ENCODE data around the gene KIAA0513. TPM values are rescaled to one million over a fixed set of nuclear protein-coding genes. Genes with fewer than 3 reads are reported as not detected.

Gene KIAA0513
- total RNA-seq, 1 experiment from 2014 or later: 0.97 TPM

DNA sequence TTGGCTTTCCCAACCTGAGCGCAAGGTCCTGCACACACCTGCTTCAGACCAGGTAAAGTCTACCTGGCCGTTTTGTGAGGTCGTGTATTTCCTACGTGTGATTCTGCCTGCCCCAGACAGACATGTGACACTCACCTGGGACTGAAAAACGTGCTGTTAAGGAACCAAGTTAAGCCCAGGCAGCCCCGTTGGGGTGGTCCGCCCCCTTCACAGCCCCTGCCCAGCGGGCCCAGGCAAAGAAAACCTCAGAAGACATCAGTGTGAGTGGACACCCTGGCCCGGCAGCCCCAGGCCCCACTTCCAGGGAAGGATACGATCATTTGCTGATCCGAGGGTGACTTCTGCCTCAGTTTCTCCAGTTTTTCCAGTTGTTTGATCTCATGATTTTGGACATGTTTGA is 79.9 kb downstream of the KIAA0513 start:
- H3K9me3 ChIP-seq (ENCODE audit: low read length): no peaks in the 10 kb centered on the region
- H4K20me1 ChIP-seq (ENCODE audit: insufficient read depth, low read depth, low read length): no peaks in the 10 kb centered on the region
- H3K27ac ChIP-seq (ENCODE audit: low read length): no peak overlapping the region
- no peak overlapping the region for H3K9ac ChIP-seq (ENCODE audit: low read length)
- no peak overlapping the region for H2AFZ ChIP-seq (ENCODE audit: low read length)
- peaks cover 7% of the 10 kb centered on the region; the same call in 1 of the 2 replicates for H3K4me1 ChIP-seq (ENCODE audit: low read length)
- no peaks in the 10 kb centered on the region for H3K36me3 ChIP-seq (ENCODE audit: insufficient read depth, low read length)
- H3K4me3 ChIP-seq (ENCODE audit: low read length): no peak overlapping the region
- H3K4me2 ChIP-seq (ENCODE audit: low read depth, low read length, poor library complexity, severe bottlenecking): no peak overlapping the region
- no peaks in the 10 kb centered on the region for H3K79me2 ChIP-seq (ENCODE audit: low read length)
- no peaks in the 10 kb centered on the region for H3K27me3 ChIP-seq (ENCODE audit: low read length)
- H3K9me2 ChIP-seq (replicated peaks; ENCODE audit: insufficient read depth, low read length): no peaks in the 10 kb centered on the region
- DNase-seq: no peak

DNA sequence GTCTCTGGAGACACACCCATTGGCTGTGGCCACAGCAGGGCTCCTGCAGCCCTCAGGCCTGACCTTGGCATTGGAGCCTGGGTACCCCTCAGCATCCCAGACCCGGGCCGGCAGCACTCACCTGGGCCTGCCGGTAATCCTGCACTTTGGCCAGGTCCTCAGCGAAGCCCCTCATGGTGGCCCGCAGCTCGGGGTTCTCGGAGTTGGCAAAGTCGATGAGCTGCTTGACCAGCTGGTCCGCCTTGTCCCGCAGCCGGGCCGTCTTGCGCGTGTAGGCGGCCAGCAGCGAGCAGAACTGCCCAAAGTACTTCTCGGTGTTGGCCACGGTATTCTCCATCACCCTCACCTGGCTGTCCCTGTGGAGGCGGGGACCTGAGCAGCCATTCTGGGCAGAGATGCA is 82.5 kb downstream of the KIAA0513 start:
- Histone ChIP-seq H3K4me1 (ENCODE audit: low read length) (no peaks in the 10 kb centered on the region), H4K20me1 (ENCODE audit: insufficient read depth, low read depth, low read length) (no peaks in the 10 kb centered on the region), H3K9me3 (ENCODE audit: low read length) (no peaks in the 10 kb centered on the region), H3K79me2 (ENCODE audit: low read length) (no peaks in the 10 kb centered on the region), H3K4me3 (ENCODE audit: low read length) (no peak overlapping the region), H2AFZ (ENCODE audit: low read length) (no peak overlapping the region), H3K27ac (ENCODE audit: low read length) (no peak overlapping the region), H3K4me2 (ENCODE audit: low read depth, low read length, poor library complexity, severe bottlenecking) (no peak overlapping the region), H3K36me3 (ENCODE audit: insufficient read depth, low read length) (no peaks in the 10 kb centered on the region), H3K9me2 (replicated peaks; ENCODE audit: insufficient read depth, low read length) (no peaks in the 10 kb centered on the region), H3K9ac (ENCODE audit: low read length) (no peak overlapping the region), H3K27me3 (ENCODE audit: low read length) (no peaks in the 10 kb centered on the region)
- DNase-seq: no peak

GRCh38 chr16:85111184-85111583 is 83.6 kb downstream of the KIAA0513 start:
- Histone ChIP-seq H3K79me2 (ENCODE audit: low read length) (no peaks in the 10 kb centered on the region), H3K9ac (ENCODE audit: low read length) (no peak overlapping the region), H3K27me3 (ENCODE audit: low read length) (no peaks in the 10 kb centered on the region), H3K27ac (ENCODE audit: low read length) (no peak overlapping the region), H3K36me3 (ENCODE audit: insufficient read depth, low read length) (no peaks in the 10 kb centered on the region), H3K4me1 (ENCODE audit: low read length) (no peaks in the 10 kb centered on the region), H2AFZ (ENCODE audit: low read length) (no peak overlapping the region), H4K20me1 (ENCODE audit: insufficient read depth, low read depth, low read length) (no peaks in the 10 kb centered on the region), H3K9me3 (ENCODE audit: low read length) (no peaks in the 10 kb centered on the region), H3K4me3 (ENCODE audit: low read length) (no peak overlapping the region), H3K9me2 (replicated peaks; ENCODE audit: insufficient read depth, low read length) (no peaks in the 10 kb centered on the region), H3K4me2 (ENCODE audit: low read depth, low read length, poor library complexity, severe bottlenecking) (no peak overlapping the region)
- no peak for DNase-seq

DNA sequence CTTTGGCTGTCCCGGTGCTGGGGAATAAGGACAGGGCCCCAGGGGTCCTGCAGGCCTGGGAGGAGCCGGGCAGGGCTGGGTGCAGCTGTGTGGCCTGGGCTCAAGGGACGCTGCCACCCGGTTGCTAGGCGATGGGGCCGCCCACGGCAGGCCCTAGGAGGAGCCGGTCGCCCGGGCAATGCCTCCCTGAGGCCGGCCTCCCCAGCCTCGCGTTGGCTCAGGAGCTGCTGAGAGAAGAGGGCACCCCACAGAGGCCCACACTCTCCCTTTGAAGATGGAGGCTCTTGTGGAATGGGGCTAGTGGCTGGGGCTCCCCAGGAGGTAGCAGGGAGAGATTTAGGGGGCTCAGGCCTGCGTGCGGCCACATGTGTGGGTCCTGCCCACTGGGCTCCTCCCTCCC is 84.8 kb downstream of the KIAA0513 start, which contains the start of gene CIBAR2:
Gene CIBAR2 (minus strand): TSS at position 109 of the 400 bp plus-strand sequence. CDS start 120 bp downstream, outside the sequence.
- no peaks in the 10 kb centered on the region for H3K9me3 ChIP-seq (ENCODE audit: low read length)
- no peaks in the 10 kb centered on the region for H3K27me3 ChIP-seq (ENCODE audit: low read length)
- no peaks in the 10 kb centered on the region for H3K4me1 ChIP-seq (ENCODE audit: low read length)
- no peak within 1 kb of the TSS for H3K4me3 ChIP-seq (ENCODE audit: low read length)
- H4K20me1 ChIP-seq (ENCODE audit: insufficient read depth, low read depth, low read length): no peaks in the 10 kb centered on the region
- H3K27ac ChIP-seq (ENCODE audit: low read length): no peak within 1 kb of the TSS
- no peak within 1 kb of the TSS for H2AFZ ChIP-seq (ENCODE audit: low read length)
- no peak within 1 kb of the TSS for H3K4me2 ChIP-seq (ENCODE audit: low read depth, low read length, poor library complexity, severe bottlenecking)
- no peaks in the 10 kb centered on the region for H3K9me2 ChIP-seq (replicated peaks; ENCODE audit: insufficient read depth, low read length)
- DNase-seq: no peak
- H3K79me2 ChIP-seq (ENCODE audit: low read length): no peaks in the 10 kb centered on the region
- no peaks in the 10 kb centered on the region for H3K36me3 ChIP-seq (ENCODE audit: insufficient read depth, low read length)
- H3K9ac ChIP-seq (ENCODE audit: low read length): no peak within 1 kb of the TSS

DNA sequence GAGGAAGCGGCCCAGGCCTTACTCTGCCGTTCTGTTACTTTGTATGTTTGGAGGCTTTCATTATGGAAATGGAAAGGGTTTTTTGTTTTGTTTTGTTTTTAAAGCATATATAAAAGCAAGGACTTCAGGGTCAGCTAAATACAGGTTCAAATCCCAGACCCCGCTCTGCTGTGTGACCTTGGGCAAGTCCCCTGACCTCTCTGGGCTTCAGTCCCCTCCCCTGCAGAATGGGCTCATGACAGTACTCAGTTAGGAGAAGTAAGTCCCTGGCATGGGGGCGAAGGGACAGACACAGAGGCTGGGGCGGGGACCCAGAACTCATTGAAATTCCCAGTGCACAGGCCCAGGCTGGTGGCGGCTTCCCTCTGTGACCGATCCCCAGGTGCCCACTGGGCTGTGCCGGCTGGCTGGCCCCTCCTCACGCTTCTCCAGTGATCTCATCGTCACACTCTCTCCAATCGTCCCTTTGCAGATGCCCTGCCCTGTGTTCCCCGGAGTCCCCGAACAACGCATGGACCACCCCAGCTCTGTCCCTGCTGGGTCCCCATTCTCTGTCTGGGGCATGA is 85.7 kb downstream of the KIAA0513 start:
- no peak overlapping the region for H3K9ac ChIP-seq (ENCODE audit: low read length)

DNA sequence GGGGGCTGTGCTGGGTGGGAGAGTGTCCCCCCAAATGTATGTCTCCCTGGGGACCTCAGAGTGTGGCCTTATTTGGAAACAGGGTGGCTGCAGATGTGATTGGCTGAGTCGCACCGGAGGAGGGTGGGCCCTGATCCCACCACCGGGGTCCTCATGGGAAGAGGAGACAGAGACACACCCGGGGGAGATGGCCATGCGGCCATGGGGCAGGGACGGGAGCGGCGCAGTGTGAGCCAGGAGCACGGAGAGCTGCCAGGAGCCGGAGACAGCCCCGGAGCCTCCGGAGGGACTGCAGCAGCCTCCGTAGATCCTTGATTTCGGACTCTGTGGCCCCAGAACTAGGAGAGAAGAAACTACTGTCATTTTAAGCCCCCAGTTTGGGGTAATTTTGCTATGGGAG is 86.3 kb downstream of the KIAA0513 start:
- H3K9me3 ChIP-seq (ENCODE audit: low read length): no peaks in the 10 kb centered on the region
- no peaks in the 10 kb centered on the region for H3K27me3 ChIP-seq (ENCODE audit: low read length)
- no peaks in the 10 kb centered on the region for H3K4me1 ChIP-seq (ENCODE audit: low read length)
- H3K4me3 ChIP-seq (ENCODE audit: low read length): no peak overlapping the region
- no peaks in the 10 kb centered on the region for H3K79me2 ChIP-seq (ENCODE audit: low read length)
- no peak overlapping the region for H2AFZ ChIP-seq (ENCODE audit: low read length)
- no peaks in the 10 kb centered on the region for H3K9me2 ChIP-seq (replicated peaks; ENCODE audit: insufficient read depth, low read length)
- no peaks in the 10 kb centered on the region for H4K20me1 ChIP-seq (ENCODE audit: insufficient read depth, low read depth, low read length)
- no peak overlapping the region for H3K27ac ChIP-seq (ENCODE audit: low read length)
- DNase-seq: no peak
- H3K9ac ChIP-seq (ENCODE audit: low read length): no peak overlapping the region
- no peak overlapping the region for H3K4me2 ChIP-seq (ENCODE audit: low read depth, low read length, poor library complexity, severe bottlenecking)
- H3K36me3 ChIP-seq (ENCODE audit: insufficient read depth, low read length): no peaks in the 10 kb centered on the region

More for the DNA sequence above, 85.7 kb downstream of the KIAA0513 start:
- Histone ChIP-seq H3K9me3 (ENCODE audit: low read length) (no peaks in the 10 kb centered on the region), H2AFZ (ENCODE audit: low read length) (no peak overlapping the region), H3K9me2 (replicated peaks; ENCODE audit: insufficient read depth, low read length) (no peaks in the 10 kb centered on the region), H3K27me3 (ENCODE audit: low read length) (no peaks in the 10 kb centered on the region), H3K27ac (ENCODE audit: low read length) (no peak overlapping the region), H3K4me3 (ENCODE audit: low read length) (no peak overlapping the region), H4K20me1 (ENCODE audit: insufficient read depth, low read depth, low read length) (no peaks in the 10 kb centered on the region), H3K79me2 (ENCODE audit: low read length) (no peaks in the 10 kb centered on the region), H3K4me1 (ENCODE audit: low read length) (no peaks in the 10 kb centered on the region), H3K36me3 (ENCODE audit: insufficient read depth, low read length) (no peaks in the 10 kb centered on the region), H3K4me2 (ENCODE audit: low read depth, low read length, poor library complexity, severe bottlenecking) (no peak overlapping the region)
- no peak for DNase-seq

GRCh38 chr16:85114909-85115567 is 87.4 kb downstream of the KIAA0513 start:
- H3K4me2 ChIP-seq (ENCODE audit: low read depth, low read length, poor library complexity, severe bottlenecking): no peak overlapping the region
- H3K4me1 ChIP-seq (ENCODE audit: low read length): no peaks in the 10 kb centered on the region
- no peaks in the 10 kb centered on the region for H3K27me3 ChIP-seq (ENCODE audit: low read length)
- no peaks in the 10 kb centered on the region for H3K79me2 ChIP-seq (ENCODE audit: low read length)
- no peaks in the 10 kb centered on the region for H3K9me3 ChIP-seq (ENCODE audit: low read length)
- H4K20me1 ChIP-seq (ENCODE audit: insufficient read depth, low read depth, low read length): no peaks in the 10 kb centered on the region
- DNase-seq: peak; percentile 87
- H2AFZ ChIP-seq (ENCODE audit: low read length): no peak overlapping the region
- no peak overlapping the region for H3K27ac ChIP-seq (ENCODE audit: low read length)
- no peaks in the 10 kb centered on the region for H3K9me2 ChIP-seq (replicated peaks; ENCODE audit: insufficient read depth, low read length)
- no peak overlapping the region for H3K9ac ChIP-seq (ENCODE audit: low read length)
- H3K36me3 ChIP-seq (ENCODE audit: insufficient read depth, low read length): no peaks in the 10 kb centered on the region
- no peak overlapping the region for H3K4me3 ChIP-seq (ENCODE audit: low read length)

DNA sequence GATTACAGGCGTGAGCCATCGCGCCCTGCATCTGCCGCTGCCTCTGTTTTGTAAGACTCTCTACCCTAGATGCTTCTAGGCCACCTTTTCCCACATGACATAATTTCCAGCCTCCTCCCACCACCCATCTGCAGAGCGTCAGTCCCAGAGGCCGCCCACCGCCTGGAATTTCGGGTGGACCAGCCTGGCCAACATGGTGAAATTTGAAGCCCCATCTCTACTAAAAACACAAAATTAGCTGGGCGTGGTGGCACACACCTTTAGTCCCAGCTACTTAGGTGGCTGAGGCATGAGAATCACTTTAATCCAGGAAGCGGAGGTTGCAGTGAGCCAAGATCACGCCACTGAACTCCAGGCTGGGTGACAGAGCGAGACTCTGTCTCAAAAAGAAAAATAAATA is 89.8 kb downstream of the KIAA0513 start:
- H3K27ac ChIP-seq (ENCODE audit: low read length): no peak overlapping the region
- no peak overlapping the region for H3K4me2 ChIP-seq (ENCODE audit: low read depth, low read length, poor library complexity, severe bottlenecking)
- no peaks in the 10 kb centered on the region for H4K20me1 ChIP-seq (ENCODE audit: insufficient read depth, low read depth, low read length)
- H3K9me3 ChIP-seq (ENCODE audit: low read length): no peaks in the 10 kb centered on the region
- H2AFZ ChIP-seq (ENCODE audit: low read length): no peak overlapping the region
- H3K27me3 ChIP-seq (ENCODE audit: low read length): no peaks in the 10 kb centered on the region
- no peaks in the 10 kb centered on the region for H3K9me2 ChIP-seq (replicated peaks; ENCODE audit: insufficient read depth, low read length)
- H3K79me2 ChIP-seq (ENCODE audit: low read length): no peaks in the 10 kb centered on the region
- no peak overlapping the region for H3K4me3 ChIP-seq (ENCODE audit: low read length)
- H3K9ac ChIP-seq (ENCODE audit: low read length): no peak overlapping the region
- no peaks in the 10 kb centered on the region for H3K36me3 ChIP-seq (ENCODE audit: insufficient read depth, low read length)
- no peaks in the 10 kb centered on the region for H3K4me1 ChIP-seq (ENCODE audit: low read length)
- no peak for DNase-seq
